ENCODE results near the gene SEC24C. TPM values are rescaled to one million over a fixed set of nuclear protein-coding genes. Genes with fewer than 3 reads are reported as not detected.

SEC24C gene
- total RNA-seq, 1 donor from 2014 or later = 46.4 TPM

GRCh38 chr10:73801253-73801590, 57.0 kb downstream of the SEC24C start:
- DNase-seq (ENCODE audit: missing footprints) (no peak), ATAC-seq (no peak)
- intact Hi-C loops (cut with DNase I) = no loop called here

- no peak for ATAC-seq
- intact Hi-C loops (cut with DNase I) = no loop called here
- no peak for DNase-seq (ENCODE audit: missing footprints)
These were observed 58.3 kb downstream of the SEC24C start for GRCh38 chr10:73802276-73802991.

GRCh38 chr10:73803680-73804286, 59.6 kb downstream of the SEC24C start:
- intact Hi-C loops (cut with DNase I) = no loop called here
- ATAC-seq (no peak), DNase-seq (ENCODE audit: missing footprints) (no peak)

- ATAC-seq = no peak
- DNase-seq (ENCODE audit: missing footprints) = no peak
- intact Hi-C loops (cut with DNase I) = no loop called here
These were observed 62.2 kb downstream of the SEC24C start for GRCh38 chr10:73806176-73806950.

GRCh38 chr10:73807471-73807870, 63.3 kb downstream of the SEC24C start:
- DNase-seq (ENCODE audit: missing footprints) = no peak
- intact Hi-C loops (cut with DNase I) = no loop called here
- ATAC-seq = no peak

- ATAC-seq = no peak
- intact Hi-C loops (cut with DNase I) = no loop called here
These were observed 64.0 kb downstream of the SEC24C start for GRCh38 chr10:73808021-73808815.

GRCh38 chr10:73809061-73809818, 65.1 kb downstream of the SEC24C start:
- ATAC-seq (no peak), DNase-seq (ENCODE audit: missing footprints) (no peak)
- intact Hi-C loops (cut with DNase I) = no loop called here

More at GRCh38 chr10:73808021-73808815, 64.0 kb downstream of the SEC24C start:
- no peak for DNase-seq (ENCODE audit: missing footprints)

- ATAC-seq (no peak), DNase-seq (ENCODE audit: missing footprints) (no peak)
- intact Hi-C loops (cut with DNase I) = loop anchor here (2.0 kb wide), 1 partner anchor 26 kb away; the partner anchor contains the start of gene ZSWIM8
These were observed 66.2 kb downstream of the SEC24C start for GRCh38 chr10:73810358-73810734.

- DNase-seq (ENCODE audit: missing footprints) (peak; percentile 77), ATAC-seq (peak; percentile 20)
- intact Hi-C loops (cut with DNase I) = loop anchor here (2.0 kb wide), 1 partner anchor 26 kb away; the partner anchor contains the start of gene ZSWIM8
These were observed 66.7 kb downstream of the SEC24C start for GRCh38 chr10:73810735-73811465.

GRCh38 chr10:73812657-73813056, 68.5 kb downstream of the SEC24C start:
- DNase-seq (ENCODE audit: missing footprints) = no peak
- ATAC-seq = no peak
- intact Hi-C loops (cut with DNase I) = no loop called here

- intact Hi-C loops (cut with DNase I) = no loop called here
- ATAC-seq (no peak), DNase-seq (ENCODE audit: missing footprints) (no peak)
These were observed 69.2 kb downstream of the SEC24C start for GRCh38 chr10:73813333-73813732.

- intact Hi-C loops (cut with DNase I) = no loop called here
- DNase-seq (ENCODE audit: missing footprints) (no peak), ATAC-seq (no peak)
These were observed 70.2 kb downstream of the SEC24C start for GRCh38 chr10:73814276-73814895.

- ATAC-seq (no peak), DNase-seq (ENCODE audit: missing footprints) (no peak)
- intact Hi-C loops (cut with DNase I) = no loop called here
These were observed 70.9 kb downstream of the SEC24C start for GRCh38 chr10:73814896-73815718.

- ATAC-seq (no peak), DNase-seq (ENCODE audit: missing footprints) (no peak)
- intact Hi-C loops (cut with DNase I) = no loop called here
These were observed 71.5 kb downstream of the SEC24C start for GRCh38 chr10:73815719-73816030.

- intact Hi-C loops (cut with DNase I) = no loop called here
- ATAC-seq (no peak), DNase-seq (ENCODE audit: missing footprints) (no peak)
These were observed 73.0 kb downstream of the SEC24C start for GRCh38 chr10:73816917-73817729.

- DNase-seq (ENCODE audit: missing footprints) (no peak), ATAC-seq (no peak)
- intact Hi-C loops (cut with DNase I) = no loop called here
These were observed 73.7 kb downstream of the SEC24C start for GRCh38 chr10:73817826-73818225.
